ENCODE measurements around the gene OPRM1. TPM values are rescaled to one million over a fixed set of nuclear protein-coding genes. Genes with fewer than 3 reads are reported as not detected.

Gene OPRM1
- total RNA-seq, 4 donors from 2014 or later = not detected

GRCh38 chr6:154095571-154095970 lies 56.5 kb downstream of the OPRM1 start:
- TF ChIP-seq POLR2A (IDR thresholded peaks at IDR 0.05) (no peak), CTCF (IDR thresholded peaks at IDR 0.05) (no peak)
- H3K9me3 ChIP-seq = no peaks in the 10 kb centered on the region
- no peaks in the 10 kb centered on the region for H3K27me3 ChIP-seq
- no peak for DNase-seq
- no peak overlapping the region for H3K27ac ChIP-seq
- no peaks in the 10 kb centered on the region for H3K4me1 ChIP-seq
- no peaks in the 10 kb centered on the region for H3K36me3 ChIP-seq
- no peak overlapping the region for H3K4me3 ChIP-seq

GRCh38 chr6:154096316-154096715 lies 57.3 kb downstream of the OPRM1 start:
- Histone ChIP-seq H3K27ac (no peak overlapping the region), H3K9me3 (no peaks in the 10 kb centered on the region), H3K36me3 (no peaks in the 10 kb centered on the region), H3K4me1 (no peaks in the 10 kb centered on the region), H3K4me3 (no peak overlapping the region), H3K27me3 (no peaks in the 10 kb centered on the region)
- no peak for DNase-seq
- TF ChIP-seq POLR2A (IDR thresholded peaks at IDR 0.05) = no peak
- TF ChIP-seq CTCF (IDR thresholded peaks at IDR 0.05) = no peak

GRCh38 chr6:154096834-154097233 lies 57.8 kb downstream of the OPRM1 start:
- Histone ChIP-seq H3K27me3 (no peaks in the 10 kb centered on the region), H3K27ac (no peak overlapping the region), H3K36me3 (no peaks in the 10 kb centered on the region), H3K9me3 (no peaks in the 10 kb centered on the region), H3K4me3 (no peak overlapping the region), H3K4me1 (no peaks in the 10 kb centered on the region)
- DNase-seq = no peak
- TF ChIP-seq CTCF (IDR thresholded peaks at IDR 0.05) (no peak), POLR2A (IDR thresholded peaks at IDR 0.05) (no peak)

- TF ChIP-seq CTCF (IDR thresholded peaks at IDR 0.05) (no peak), POLR2A (IDR thresholded peaks at IDR 0.05) (no peak)
- no peaks in the 10 kb centered on the region for H3K4me1 ChIP-seq
- no peak overlapping the region for H3K4me3 ChIP-seq
These were observed 60.2 kb downstream of the OPRM1 start for GRCh38 chr6:154099211-154099610.

GRCh38 chr6:154106251-154106650 lies 67.2 kb downstream of the OPRM1 start:
- TF ChIP-seq POLR2A (IDR thresholded peaks at IDR 0.05) (no peak), CTCF (IDR thresholded peaks at IDR 0.05) (no peak)
- no peaks in the 10 kb centered on the region for H3K4me1 ChIP-seq
- no peak overlapping the region for H3K4me3 ChIP-seq
- no peaks in the 10 kb centered on the region for H3K36me3 ChIP-seq
- no peaks in the 10 kb centered on the region for H3K27me3 ChIP-seq
- H3K9me3 ChIP-seq = no peaks in the 10 kb centered on the region
- DNase-seq = no peak
- no peak overlapping the region for H3K27ac ChIP-seq

More at GRCh38 chr6:154099211-154099610, 60.2 kb downstream of the OPRM1 start:
- no peak for DNase-seq
- Histone ChIP-seq H3K36me3 (no peaks in the 10 kb centered on the region), H3K27ac (no peak overlapping the region), H3K9me3 (no peaks in the 10 kb centered on the region), H3K27me3 (no peaks in the 10 kb centered on the region)

GRCh38 chr6:154111025-154111424 lies 72.0 kb downstream of the OPRM1 start:
- H3K4me3 ChIP-seq = no peak overlapping the region
- no peaks in the 10 kb centered on the region for H3K27me3 ChIP-seq
- no peak for DNase-seq
- no peaks in the 10 kb centered on the region for H3K9me3 ChIP-seq
- no peak overlapping the region for H3K27ac ChIP-seq
- H3K4me1 ChIP-seq = no peaks in the 10 kb centered on the region
- H3K36me3 ChIP-seq = no peaks in the 10 kb centered on the region
- TF ChIP-seq POLR2A (IDR thresholded peaks at IDR 0.05) (no peak), CTCF (IDR thresholded peaks at IDR 0.05) (no peak)

All from Peyer's patch (tissue), 4 donors.